MM.1S (cell line): Measurements from ENCODE around the gene OVOL3.

Source experiments
- CTCF ChIP-seq: fragments of 300-600 bp; sonication (generic); IDR thresholded peaks from 2 replicates; pipeline ENCODE4 v1.5.1; 2016; ENCODE audit warnings: antibody characterized with exemption, low read length, mixed read lengths
- EZH2 ChIP-seq: fragments of 300-600 bp; sonication (generic); optimal IDR thresholded peaks from 2 replicates; pipeline ENCODE3; 2017; ENCODE audit warnings: low read depth, mild to moderate bottlenecking, antibody characterized with exemption, low read length, mixed read lengths

- TF ChIP-seq CTCF, result no peak
- no peak for TF ChIP-seq EZH2
These were observed 38.9 kb upstream of the OVOL3 start for GRCh38 chr19:36072081-36072480.
